LNCAP (cell line): ENCODE results near the gene PRKD1.

Experiments used
- CTCF ChIP-seq: fragments of 450-650 bp; IDR thresholded peaks from 2 replicates; pipeline ENCODE4 v1.5.1; 2017; ENCODE audit warnings: mild to moderate bottlenecking

Gene PRKD1

GRCh38 chr14:29755311-29756018 is 172.2 kb downstream of the PRKD1 start:
- no peak for TF ChIP-seq CTCF

GRCh38 chr14:29754134-29754533 is 173.5 kb downstream of the PRKD1 start:
- TF ChIP-seq CTCF = no peak

- no peak for TF ChIP-seq CTCF
Observed at GRCh38 chr14:29752221-29752923, 175.3 kb downstream of the PRKD1 start.

- no peak for TF ChIP-seq CTCF
Observed at GRCh38 chr14:29749829-29750228, 177.8 kb downstream of the PRKD1 start.

GRCh38 chr14:29749327-29749726 is 178.3 kb downstream of the PRKD1 start:
- TF ChIP-seq CTCF = no peak

GRCh38 chr14:29745863-29746262 is 181.8 kb downstream of the PRKD1 start:
- TF ChIP-seq CTCF = no peak

- no peak for TF ChIP-seq CTCF
Observed at GRCh38 chr14:29743531-29743930, 184.1 kb downstream of the PRKD1 start.
